Measurements from ENCODE around the gene LRRIQ4.

LRRIQ4 gene

GRCh38 chr3:169772897-169773816 lies 39.5 kb upstream of the LRRIQ4 start, which contains the start of gene MYNN:
Gene MYNN (plus strand): TSS chr3:169773396. CDS start chr3:169774296, 900 bp downstream.
- Histone ChIP-seq H3K27ac (ENCODE audit: low read length) (peak within 1 kb of the TSS; percentile 91), H3K79me2 (ENCODE audit: low read length) (peaks cover 39% of the 10 kb centered on the region), H4K20me1 (ENCODE audit: insufficient read depth, low read length) (0 out of 2 replicates have a peak, but pooled peaks cover 3% of the 10 kb centered on the region), H3K4me2 (ENCODE audit: low read length) (peak within 1 kb of the TSS; percentile 97), H3K36me3 (replicated peaks; ENCODE audit: low read depth, low read length) (peaks cover 29% of the 10 kb centered on the region), H3K9me3 (ENCODE audit: insufficient read depth, low read length) (no peaks in the 10 kb centered on the region), H3K4me1 (ENCODE audit: low read length) (peaks cover 8% of the 10 kb centered on the region), H3K9ac (ENCODE audit: low read length) (peak within 1 kb of the TSS; percentile 97), H2AFZ (ENCODE audit: low read depth, low read length) (peak within 1 kb of the TSS; percentile 75), H3K4me3 (ENCODE audit: low read length) (peak within 1 kb of the TSS; percentile 89), H3K27me3 (ENCODE audit: low read depth, low read length) (no peaks in the 10 kb centered on the region)
- no peak for TF ChIP-seq EZH2phosphoT487 (IDR thresholded peaks at IDR 0.05; ENCODE audit: low read depth)
- TF ChIP-seq, protein P1, sequence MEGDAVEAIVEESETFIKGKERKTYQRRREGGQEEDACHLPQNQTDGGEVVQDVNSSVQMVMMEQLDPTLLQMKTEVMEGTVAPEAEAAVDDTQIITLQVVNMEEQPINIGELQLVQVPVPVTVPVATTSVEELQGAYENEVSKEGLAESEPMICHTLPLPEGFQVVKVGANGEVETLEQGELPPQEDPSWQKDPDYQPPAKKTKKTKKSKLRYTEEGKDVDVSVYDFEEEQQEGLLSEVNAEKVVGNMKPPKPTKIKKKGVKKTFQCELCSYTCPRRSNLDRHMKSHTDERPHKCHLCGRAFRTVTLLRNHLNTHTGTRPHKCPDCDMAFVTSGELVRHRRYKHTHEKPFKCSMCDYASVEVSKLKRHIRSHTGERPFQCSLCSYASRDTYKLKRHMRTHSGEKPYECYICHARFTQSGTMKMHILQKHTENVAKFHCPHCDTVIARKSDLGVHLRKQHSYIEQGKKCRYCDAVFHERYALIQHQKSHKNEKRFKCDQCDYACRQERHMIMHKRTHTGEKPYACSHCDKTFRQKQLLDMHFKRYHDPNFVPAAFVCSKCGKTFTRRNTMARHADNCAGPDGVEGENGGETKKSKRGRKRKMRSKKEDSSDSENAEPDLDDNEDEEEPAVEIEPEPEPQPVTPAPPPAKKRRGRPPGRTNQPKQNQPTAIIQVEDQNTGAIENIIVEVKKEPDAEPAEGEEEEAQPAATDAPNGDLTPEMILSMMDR (IDR thresholded peaks at IDR 0.05; ENCODE audit: low read depth, low read length): no peak

DNA sequence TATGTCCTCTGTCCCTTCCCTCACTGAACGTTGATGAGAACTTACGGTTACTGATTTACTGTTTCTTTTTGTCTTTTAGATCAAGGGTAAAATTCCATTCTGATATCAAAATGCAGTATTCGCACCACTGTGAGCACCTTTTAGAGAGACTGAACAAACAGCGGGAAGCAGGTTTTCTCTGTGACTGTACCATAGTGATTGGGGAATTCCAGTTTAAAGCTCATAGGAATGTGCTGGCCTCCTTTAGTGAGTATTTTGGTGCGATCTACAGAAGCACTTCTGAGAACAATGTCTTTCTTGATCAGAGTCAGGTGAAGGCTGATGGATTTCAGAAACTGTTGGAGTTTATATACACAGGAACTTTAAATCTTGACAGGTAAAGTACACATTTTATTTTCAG lies 38.5 kb upstream of the LRRIQ4 start:
- Histone ChIP-seq H3K4me3 (ENCODE audit: low read length) (peak overlapping the region; percentile 89), H3K27ac (ENCODE audit: low read length) (0 out of 2 replicates have a peak overlapping the region, but pooled peaks have one; percentile 91), H3K9me3 (ENCODE audit: insufficient read depth, low read length) (no peaks in the 10 kb centered on the region), H4K20me1 (ENCODE audit: insufficient read depth, low read length) (0 out of 2 replicates have a peak, but pooled peaks cover 3% of the 10 kb centered on the region), H3K9ac (ENCODE audit: low read length) (peak overlapping the region; percentile 97), H3K4me2 (ENCODE audit: low read length) (peak overlapping the region; percentile 97), H3K4me1 (ENCODE audit: low read length) (peaks cover 8% of the 10 kb centered on the region), H2AFZ (ENCODE audit: low read depth, low read length) (no peak overlapping the region), H3K36me3 (replicated peaks; ENCODE audit: low read depth, low read length) (peaks cover 39% of the 10 kb centered on the region), H3K27me3 (ENCODE audit: low read depth, low read length) (no peaks in the 10 kb centered on the region), H3K79me2 (ENCODE audit: low read length) (peaks cover 39% of the 10 kb centered on the region)
- no peak for TF ChIP-seq EZH2phosphoT487 (IDR thresholded peaks at IDR 0.05; ENCODE audit: low read depth)
- TF ChIP-seq, protein P1 (IDR thresholded peaks at IDR 0.05; ENCODE audit: low read depth, low read length): no peak

GRCh38 chr3:169777822-169778221 lies 34.8 kb upstream of the LRRIQ4 start:
- Histone ChIP-seq H3K9me3 (ENCODE audit: insufficient read depth, low read length) (no peaks in the 10 kb centered on the region), H3K4me1 (ENCODE audit: low read length) (peaks cover 8% of the 10 kb centered on the region), H2AFZ (ENCODE audit: low read depth, low read length) (no peak overlapping the region), H3K79me2 (ENCODE audit: low read length) (peaks cover 39% of the 10 kb centered on the region), H4K20me1 (ENCODE audit: insufficient read depth, low read length) (peaks cover 3% of the 10 kb centered on the region; the same call in 1 of the 2 replicates), H3K27ac (ENCODE audit: low read length) (no peak overlapping the region), H3K36me3 (replicated peaks; ENCODE audit: low read depth, low read length) (peaks cover 68% of the 10 kb centered on the region), H3K4me2 (ENCODE audit: low read length) (no peak overlapping the region), H3K27me3 (ENCODE audit: low read depth, low read length) (no peaks in the 10 kb centered on the region), H3K4me3 (ENCODE audit: low read length) (no peak overlapping the region), H3K9ac (ENCODE audit: low read length) (no peak overlapping the region)
- TF ChIP-seq, protein P1 (IDR thresholded peaks at IDR 0.05; ENCODE audit: low read depth, low read length): no peak
- no peak for TF ChIP-seq EZH2phosphoT487 (IDR thresholded peaks at IDR 0.05; ENCODE audit: low read depth)

DNA sequence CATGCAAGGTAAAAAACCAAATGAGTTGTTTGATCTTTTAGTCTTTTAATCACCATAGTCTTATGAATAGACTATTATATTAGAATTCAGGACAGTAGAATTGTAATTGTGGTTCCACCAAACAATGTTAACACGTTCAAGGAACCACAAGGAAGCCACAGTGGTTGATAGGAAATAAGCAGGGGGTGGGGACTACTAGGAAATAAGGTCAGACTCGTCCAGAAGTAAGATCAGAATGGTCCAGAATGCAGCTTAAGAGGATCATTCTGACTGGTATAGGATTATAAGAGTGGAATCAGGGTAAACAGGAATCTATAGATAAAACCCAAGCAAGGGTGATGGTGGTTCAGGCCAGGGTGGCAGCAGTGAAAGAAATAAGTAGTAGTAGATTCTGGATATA lies 31.9 kb upstream of the LRRIQ4 start:
- Histone ChIP-seq H3K9ac (ENCODE audit: low read length) (no peak overlapping the region), H3K9me3 (ENCODE audit: insufficient read depth, low read length) (no peaks in the 10 kb centered on the region), H3K27me3 (ENCODE audit: low read depth, low read length) (no peaks in the 10 kb centered on the region), H3K36me3 (replicated peaks; ENCODE audit: low read depth, low read length) (peaks cover 73% of the 10 kb centered on the region), H3K27ac (ENCODE audit: low read length) (no peak overlapping the region), H3K4me2 (ENCODE audit: low read length) (no peak overlapping the region), H3K79me2 (ENCODE audit: low read length) (peaks cover 13% of the 10 kb centered on the region), H4K20me1 (ENCODE audit: insufficient read depth, low read length) (no peaks in the 10 kb centered on the region; the same call in 1 of the 2 replicates), H2AFZ (ENCODE audit: low read depth, low read length) (no peak overlapping the region), H3K4me1 (ENCODE audit: low read length) (no peaks in the 10 kb centered on the region), H3K4me3 (ENCODE audit: low read length) (no peak overlapping the region)
- no peak for TF ChIP-seq EZH2phosphoT487 (IDR thresholded peaks at IDR 0.05; ENCODE audit: low read depth)
- TF ChIP-seq, protein P1 (IDR thresholded peaks at IDR 0.05; ENCODE audit: low read depth, low read length): no peak
